Natural killer cell (primary cell): ENCODE measurements around the gene AIRE. TPM values are rescaled to one million over a fixed set of nuclear protein-coding genes. Genes with fewer than 3 reads are reported as not detected.
A peak's percentile ranks its signal among the peaks of the same experiment; 100 is the strongest.

ENCODE experiments used
- ATAC-seq, 3 donors: fragments of 150-1000 bp in 2 of 3; fragments of 200-7000 bp in 1 of 3; cut with Tn5 transposase; 1 replicate in 1 of 3; 2 replicates in 2 of 3; pipeline ENCODE4 v1.10.0; 2021; ENCODE audit warnings: mild to moderate bottlenecking in 2 of 3, moderate library complexity in 2 of 3
- DNase-seq, 2 donors: peaks; one replicate each; pipeline versions ENCODE4 v3.0.0 to v3.0.0-alpha.2; 2013 to 2021; ENCODE audit warnings: mixed read lengths in 1 of 2
- H3K27ac ChIP-seq: one replicate; pipeline ENCODE4 v1.5.1; 2013; ENCODE audit warnings: mild to moderate bottlenecking, low read length
- H3K27me3 ChIP-seq: one replicate; pipeline ENCODE4 v1.6.1; 2013; ENCODE audit warnings: low read length; ENCODE audit not compliant: control insufficient read depth, insufficient read depth
- H3K36me3 ChIP-seq: one replicate; pipeline ENCODE4 v1.6.1; 2013; ENCODE audit warnings: low read length; ENCODE audit not compliant: control insufficient read depth, insufficient read depth
- H3K4me1 ChIP-seq: one replicate; pipeline ENCODE4 v1.6.1; 2013; ENCODE audit warnings: low read length; ENCODE audit not compliant: control insufficient read depth, insufficient read depth
- H3K4me3 ChIP-seq: one replicate; pipeline ENCODE4 v1.5.1; 2013; ENCODE audit warnings: low read length
- H3K9me3 ChIP-seq: one replicate; pipeline ENCODE4 v1.6.1; 2013; ENCODE audit warnings: low read length; ENCODE audit not compliant: control insufficient read depth, insufficient read depth
- H3K27ac Mint-ChIP-seq, 2 donors: one replicate each; pipeline ENCODE4 v1.8.0; 2022; ENCODE audit warnings: mild to moderate bottlenecking in 2 of 2, mixed read lengths in 2 of 2, moderate library complexity in 1 of 2
- H3K27me3 Mint-ChIP-seq, 2 donors: one replicate each; pipeline ENCODE4 v1.8.0; 2022; ENCODE audit warnings: low read depth in 2 of 2, mixed read lengths in 2 of 2
- H3K36me3 Mint-ChIP-seq: one replicate; pipeline ENCODE4 v1.8.0; 2022; ENCODE audit warnings: mixed read lengths
- H3K4me1 Mint-ChIP-seq, 2 donors: one replicate each; pipeline ENCODE4 v1.8.0; 2022; ENCODE audit warnings: mixed read lengths in 2 of 2
- H3K4me3 Mint-ChIP-seq: one replicate; pipeline ENCODE4 v1.8.0; 2022; ENCODE audit warnings: mild to moderate bottlenecking, moderate library complexity, mixed read lengths
- H3K9me3 Mint-ChIP-seq, 2 donors: one replicate each; pipeline ENCODE4 v1.8.0; 2022; ENCODE audit warnings: mixed read lengths in 2 of 2
- WGBS: methylation state at CpG from one replicate; pipeline ENCODE4 v1.1.7; 2013; ENCODE audit warnings: missing lambda C conversion rate; ENCODE audit not compliant: insufficient coverage; 5-methylcytosine and 5-hydroxymethylcytosine counted together
- intact Hi-C: fragments of 100-400 bp; cut with micrococcal nuclease; formaldehyde crosslinking; loops from one replicate; pipeline ENCODE4 v1.14.2; 2022
- total RNA-seq, 4 donors: library from RNA; stranded (reverse); fragments of 120-200 nt in 1 of 4; gene quantifications; one replicate each; pipeline versions ENCODE4 v1.2.3 to v1.2.4, GENCODE V29; 2013 to 2022
- TF ChIP-seq, protein P1 (sequence below): fragments of 200-600 bp; IDR thresholded peaks from one replicate; pipeline ENCODE4 v1.8.0; 2022; ENCODE audit warnings: antibody characterized with exemption

The AIRE gene
- total RNA-seq, 3 donors from 2014 or later (not counting 1 experiment from before 2014, with no cell fraction given) = not detected

DNA sequence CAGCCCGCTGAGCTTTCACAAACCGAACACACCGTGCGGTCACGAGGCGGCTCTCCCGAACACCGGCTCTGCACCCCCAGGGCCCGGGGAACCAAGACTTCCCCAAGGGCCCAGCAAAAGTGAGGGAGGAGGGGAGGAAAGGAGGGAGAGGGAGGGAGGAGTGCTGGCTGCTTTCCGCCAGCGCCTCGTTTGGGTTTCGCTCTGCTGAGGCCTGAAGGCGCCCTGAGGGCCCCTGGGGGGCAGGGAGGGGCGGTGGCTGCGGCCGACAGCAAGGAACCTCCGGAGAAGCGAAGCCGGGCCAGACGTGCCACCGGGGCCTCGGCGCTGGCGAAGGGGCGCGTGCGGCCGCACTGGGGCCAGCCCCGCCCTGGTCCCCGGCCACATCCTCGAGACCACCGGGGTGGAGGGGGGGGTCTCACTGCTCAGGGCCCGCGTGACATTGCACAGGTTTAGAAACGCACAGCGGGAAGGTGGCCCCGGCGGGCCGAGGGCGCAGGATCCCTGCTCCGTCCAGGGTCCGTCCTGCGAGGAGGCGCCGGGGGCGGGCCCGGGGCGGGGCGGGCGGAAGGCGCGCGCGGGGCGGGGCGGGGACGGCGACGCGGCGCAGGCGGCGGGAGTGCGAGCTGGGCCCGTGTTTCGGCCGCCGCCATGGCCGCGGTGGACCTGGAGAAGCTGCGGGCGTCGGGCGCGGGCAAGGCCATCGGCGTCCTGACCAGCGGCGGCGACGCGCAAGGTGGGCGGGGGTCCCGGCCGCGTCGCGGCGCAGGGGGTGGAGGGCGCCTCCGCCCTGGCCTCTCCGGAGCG lies 14.0 kb downstream of the AIRE start, which contains the start of gene PFKL:
PFKL (plus strand) TSS at position 596 of the 804 bp plus-strand sequence; CDS start at position 649, 53 bp downstream.
- peak within 1 kb of the TSS; percentile 77 for H3K27ac ChIP-seq
- Mint-ChIP-seq H3K27me3 (no peaks in the 10 kb centered on the region), H3K4me3 (peak within 1 kb of the TSS; percentile 78), H3K27ac (peak within 1 kb of the TSS; percentile 31 to 73), H3K9me3 (no peaks in the 10 kb centered on the region), H3K36me3 (no peaks in the 10 kb centered on the region), H3K4me1 (peaks cover 11 to 48% of the 10 kb centered on the region in 2 donors)
- no peaks in the 10 kb centered on the region for H3K9me3 ChIP-seq
- H3K36me3 ChIP-seq = no peaks in the 10 kb centered on the region
- no peaks in the 10 kb centered on the region for H3K27me3 ChIP-seq
- TF ChIP-seq, protein P1, sequence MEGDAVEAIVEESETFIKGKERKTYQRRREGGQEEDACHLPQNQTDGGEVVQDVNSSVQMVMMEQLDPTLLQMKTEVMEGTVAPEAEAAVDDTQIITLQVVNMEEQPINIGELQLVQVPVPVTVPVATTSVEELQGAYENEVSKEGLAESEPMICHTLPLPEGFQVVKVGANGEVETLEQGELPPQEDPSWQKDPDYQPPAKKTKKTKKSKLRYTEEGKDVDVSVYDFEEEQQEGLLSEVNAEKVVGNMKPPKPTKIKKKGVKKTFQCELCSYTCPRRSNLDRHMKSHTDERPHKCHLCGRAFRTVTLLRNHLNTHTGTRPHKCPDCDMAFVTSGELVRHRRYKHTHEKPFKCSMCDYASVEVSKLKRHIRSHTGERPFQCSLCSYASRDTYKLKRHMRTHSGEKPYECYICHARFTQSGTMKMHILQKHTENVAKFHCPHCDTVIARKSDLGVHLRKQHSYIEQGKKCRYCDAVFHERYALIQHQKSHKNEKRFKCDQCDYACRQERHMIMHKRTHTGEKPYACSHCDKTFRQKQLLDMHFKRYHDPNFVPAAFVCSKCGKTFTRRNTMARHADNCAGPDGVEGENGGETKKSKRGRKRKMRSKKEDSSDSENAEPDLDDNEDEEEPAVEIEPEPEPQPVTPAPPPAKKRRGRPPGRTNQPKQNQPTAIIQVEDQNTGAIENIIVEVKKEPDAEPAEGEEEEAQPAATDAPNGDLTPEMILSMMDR = no peak
- peak; percentile 53 to 69 for DNase-seq
- H3K4me3 ChIP-seq = peak within 1 kb of the TSS; percentile 47
- H3K4me1 ChIP-seq = peaks cover 57% of the 10 kb centered on the region
- ATAC-seq = peak; percentile 67 to 86 (median 75)
- intact Hi-C loops = no loop called here
- WGBS = under 1% methylated on average over 94 of the region's 94 CpGs

DNA sequence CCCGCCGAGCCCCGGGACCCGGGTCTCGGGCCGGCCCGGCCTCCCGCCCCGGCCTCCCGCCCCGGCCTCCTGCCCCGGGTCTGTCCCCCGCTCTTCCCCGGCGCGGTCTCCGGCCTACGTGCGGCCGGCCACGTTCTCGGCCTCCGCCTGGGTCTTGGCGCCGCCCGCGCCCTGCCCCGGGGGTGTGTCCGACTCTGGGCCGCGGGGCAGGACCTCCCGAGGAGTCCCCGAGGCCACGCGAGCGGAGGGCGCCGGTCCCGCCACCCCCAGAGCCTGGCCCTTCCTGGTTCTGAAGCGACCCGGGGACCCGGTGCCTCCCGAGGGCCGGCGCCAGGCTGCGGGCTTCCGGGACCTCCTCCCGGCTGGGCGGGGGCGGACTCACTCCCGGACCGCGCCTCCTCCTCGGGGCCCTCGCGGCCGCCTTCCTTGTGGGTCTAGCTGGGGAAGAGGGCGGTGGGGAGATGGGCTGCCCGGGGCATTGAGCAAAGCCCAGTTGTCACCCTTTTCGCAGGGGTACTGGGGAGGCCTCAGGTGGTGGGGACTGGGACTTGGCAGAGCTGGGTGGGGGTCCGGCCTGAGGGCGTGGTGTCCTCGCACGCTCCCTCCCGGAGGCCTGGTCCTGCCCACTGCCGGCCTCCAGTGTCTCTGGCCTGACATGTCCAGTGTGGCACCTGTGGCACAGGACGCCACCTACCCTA lies 14.7 kb downstream of the AIRE start:
- Mint-ChIP-seq H3K27me3 (no peaks in the 10 kb centered on the region), H3K27ac (peak overlapping the region in 1 of 2 donors; percentile 52), H3K4me1 (peaks cover 15 to 48% of the 10 kb centered on the region in 2 donors), H3K36me3 (no peaks in the 10 kb centered on the region), H3K9me3 (no peaks in the 10 kb centered on the region), H3K4me3 (peak overlapping the region; percentile 69)
- peak overlapping the region; percentile 47 for H3K4me3 ChIP-seq
- H3K4me1 ChIP-seq = peaks cover 50% of the 10 kb centered on the region
- no peak overlapping the region for H3K27ac ChIP-seq
- H3K27me3 ChIP-seq = no peaks in the 10 kb centered on the region
- under 1% methylated on average over 66 of the region's 67 CpGs for WGBS
- intact Hi-C loops = no loop called here
- no peaks in the 10 kb centered on the region for H3K9me3 ChIP-seq
- TF ChIP-seq, protein P1 = no peak
- H3K36me3 ChIP-seq = no peaks in the 10 kb centered on the region
- ATAC-seq (peak; percentile 41 to 68 (median 53)), DNase-seq (peak; percentile 57 to 66)

DNA sequence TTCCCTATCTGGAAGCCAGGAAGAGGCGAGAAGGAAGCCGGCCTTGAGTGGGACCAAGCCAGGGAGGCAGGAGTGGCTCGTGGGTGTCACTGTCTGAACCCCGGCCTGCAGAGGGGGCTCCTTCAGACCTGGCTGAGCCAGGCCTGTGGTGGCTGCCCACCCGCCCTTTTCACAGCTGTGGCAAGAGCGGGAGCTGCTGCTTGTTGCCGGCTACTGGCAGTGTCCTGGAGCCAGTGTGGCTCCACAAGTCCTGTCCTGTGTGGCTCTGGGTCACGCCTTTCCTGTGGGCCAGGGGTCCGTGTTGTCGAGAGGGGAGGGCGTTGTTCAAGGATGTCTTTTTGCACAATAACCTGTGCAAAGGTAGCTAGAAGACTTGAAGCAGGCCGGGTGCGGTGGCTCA lies 15.5 kb downstream of the AIRE start:
- ATAC-seq (no peak), DNase-seq (no peak)
- H3K4me3 ChIP-seq = peak overlapping the region; percentile 47
- peaks cover 43% of the 10 kb centered on the region for H3K4me1 ChIP-seq
- Mint-ChIP-seq H3K9me3 (no peaks in the 10 kb centered on the region), H3K4me3 (peak overlapping the region; percentile 69), H3K36me3 (no peaks in the 10 kb centered on the region), H3K4me1 (peaks cover 15 to 48% of the 10 kb centered on the region in 2 donors), H3K27me3 (no peaks in the 10 kb centered on the region), H3K27ac (peak overlapping the region in 1 of 2 donors; percentile 52)
- no peaks in the 10 kb centered on the region for H3K27me3 ChIP-seq
- H3K9me3 ChIP-seq = no peaks in the 10 kb centered on the region
- TF ChIP-seq, protein P1 = no peak
- intact Hi-C loops = no loop called here
- H3K36me3 ChIP-seq = no peaks in the 10 kb centered on the region
- no peak overlapping the region for H3K27ac ChIP-seq
- 77% methylated on average over 13 of the region's 13 CpGs for WGBS
